Coronary artery (tissue), 2 donors: ENCODE results near the gene AGBL1.

Source experiments
- DNase-seq: peaks from one replicate; pipeline ENCODE4 v3.0.0-alpha.2; 2017; ENCODE audit warnings: low spot score
- H3K27ac ChIP-seq, 2 donors: fragments of 200-600 bp; sonication (generic); one replicate each; pipeline ENCODE4 v1.5.1; 2016 to 2019
- H3K4me3 ChIP-seq: fragments of 200-600 bp; sonication (generic); 2 replicates; pipeline ENCODE4 v1.5.1; 2016; ENCODE audit warnings: mild to moderate bottlenecking, moderate library complexity
- TF ChIP-seq, protein P1 (sequence below): fragments of 200-600 bp; sonication (generic); IDR thresholded peaks from one replicate; pipeline ENCODE4 v1.5.1; 2019; ENCODE audit warnings: antibody characterized with exemption

AGBL1 gene

DNA sequence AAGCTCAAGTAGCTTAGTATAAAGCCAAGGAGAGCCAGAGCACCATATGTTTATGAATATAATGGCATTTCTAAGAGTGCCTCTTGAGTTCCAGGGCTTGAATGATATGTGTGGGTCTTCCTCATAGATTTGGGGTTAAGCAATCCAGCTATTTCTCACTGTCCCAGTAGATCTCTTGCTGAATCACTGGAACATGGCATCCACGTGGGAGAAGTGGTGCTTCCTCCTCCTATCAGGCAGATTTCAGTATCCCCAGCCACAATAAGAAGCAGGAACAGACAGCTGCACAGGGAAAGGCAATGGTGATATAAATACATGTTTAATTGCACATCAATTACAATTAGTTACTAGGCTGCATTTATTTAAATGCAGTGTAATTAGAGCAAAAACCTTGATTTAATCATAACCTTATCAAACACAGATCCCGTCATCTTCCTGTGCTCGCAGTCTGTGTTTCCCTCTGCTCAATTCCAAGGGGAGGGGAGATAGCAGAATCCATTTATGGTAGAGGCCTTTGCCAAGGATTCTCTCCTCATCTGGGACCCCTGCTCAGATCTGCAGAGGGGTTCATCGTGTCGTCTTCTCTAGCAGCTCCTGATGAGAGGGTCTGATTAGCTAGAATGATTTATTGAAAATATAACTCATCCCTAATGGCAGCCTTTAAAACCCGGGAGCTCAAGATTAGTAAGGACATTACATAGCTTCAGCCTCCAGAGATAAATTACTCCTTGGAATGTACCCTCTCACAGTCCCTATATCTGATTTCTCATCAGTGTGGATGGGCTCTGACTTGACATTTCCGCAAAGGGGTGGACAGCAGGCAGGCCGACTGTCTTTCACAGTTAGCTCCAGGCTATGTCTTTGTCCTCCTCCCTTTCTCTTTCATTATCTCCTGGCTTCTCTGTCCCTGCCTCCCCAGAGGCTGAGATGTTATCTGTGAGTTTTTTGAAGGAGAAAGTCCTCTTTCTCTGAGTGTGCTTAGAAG, 775.9 kb downstream of the AGBL1 start:
- Histone ChIP-seq H3K4me3 (no peak overlapping the region), H3K27ac (no peak overlapping the region)
- DNase-seq = no peak
- TF ChIP-seq, protein P1, sequence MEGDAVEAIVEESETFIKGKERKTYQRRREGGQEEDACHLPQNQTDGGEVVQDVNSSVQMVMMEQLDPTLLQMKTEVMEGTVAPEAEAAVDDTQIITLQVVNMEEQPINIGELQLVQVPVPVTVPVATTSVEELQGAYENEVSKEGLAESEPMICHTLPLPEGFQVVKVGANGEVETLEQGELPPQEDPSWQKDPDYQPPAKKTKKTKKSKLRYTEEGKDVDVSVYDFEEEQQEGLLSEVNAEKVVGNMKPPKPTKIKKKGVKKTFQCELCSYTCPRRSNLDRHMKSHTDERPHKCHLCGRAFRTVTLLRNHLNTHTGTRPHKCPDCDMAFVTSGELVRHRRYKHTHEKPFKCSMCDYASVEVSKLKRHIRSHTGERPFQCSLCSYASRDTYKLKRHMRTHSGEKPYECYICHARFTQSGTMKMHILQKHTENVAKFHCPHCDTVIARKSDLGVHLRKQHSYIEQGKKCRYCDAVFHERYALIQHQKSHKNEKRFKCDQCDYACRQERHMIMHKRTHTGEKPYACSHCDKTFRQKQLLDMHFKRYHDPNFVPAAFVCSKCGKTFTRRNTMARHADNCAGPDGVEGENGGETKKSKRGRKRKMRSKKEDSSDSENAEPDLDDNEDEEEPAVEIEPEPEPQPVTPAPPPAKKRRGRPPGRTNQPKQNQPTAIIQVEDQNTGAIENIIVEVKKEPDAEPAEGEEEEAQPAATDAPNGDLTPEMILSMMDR = no peak

DNA sequence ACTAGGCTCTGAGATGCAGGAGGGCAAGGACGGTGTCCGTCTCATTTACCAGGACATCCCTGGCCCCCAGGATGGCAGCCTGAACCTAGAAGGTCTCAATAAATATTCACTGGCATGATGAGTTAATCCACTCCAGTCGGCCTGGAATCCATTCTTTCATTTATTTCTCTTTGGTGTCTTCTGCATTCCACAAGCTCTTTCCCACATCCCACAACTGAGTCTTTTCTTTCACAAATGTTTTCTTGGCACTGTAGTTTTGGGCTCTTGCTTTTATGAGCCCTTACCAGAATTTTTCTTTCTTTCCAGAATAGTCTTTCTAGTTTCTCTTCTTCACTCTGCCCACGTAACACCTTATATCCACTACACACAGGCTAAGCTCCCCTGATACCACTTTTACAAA, 778.0 kb downstream of the AGBL1 start:
- no peak for DNase-seq
- H3K4me3 ChIP-seq = no peak overlapping the region
- no peak overlapping the region for H3K27ac ChIP-seq
- TF ChIP-seq, protein P1 = no peak

DNA sequence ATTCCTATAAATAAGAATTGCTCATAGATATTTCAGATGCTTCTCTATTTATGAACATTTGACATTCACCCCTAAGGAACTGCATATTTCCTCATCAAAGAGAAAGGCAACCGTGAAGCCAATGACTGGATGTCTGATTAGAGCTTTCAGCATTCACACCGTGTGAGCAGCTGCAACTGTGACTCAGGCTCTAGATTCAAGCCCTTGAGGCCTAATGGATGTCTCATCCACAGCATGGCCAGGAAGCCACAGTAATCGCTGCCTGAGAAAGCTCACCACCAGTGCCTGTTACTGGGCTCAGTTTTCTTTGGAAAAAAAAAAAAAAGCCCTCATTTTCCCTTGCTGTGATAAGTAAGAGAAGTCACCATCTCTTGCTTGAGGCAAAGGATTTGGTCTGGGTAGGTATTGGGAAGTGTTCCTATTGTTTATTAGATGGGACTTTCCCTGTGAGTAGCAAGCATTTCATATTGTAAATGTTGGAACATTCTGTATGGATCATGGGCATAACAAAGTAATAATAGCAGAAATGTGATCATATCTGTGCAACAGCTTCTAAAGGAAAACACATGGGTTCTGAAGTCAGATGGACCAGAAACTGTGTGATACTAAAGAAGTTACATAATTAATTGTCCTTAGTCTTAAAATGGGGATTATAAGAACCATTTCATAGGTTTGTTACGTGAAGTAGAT, 783.7 kb downstream of the AGBL1 start:
- DNase-seq = no peak
- TF ChIP-seq, protein P1 = no peak
- Histone ChIP-seq H3K27ac (no peak overlapping the region), H3K4me3 (no peak overlapping the region)

DNA sequence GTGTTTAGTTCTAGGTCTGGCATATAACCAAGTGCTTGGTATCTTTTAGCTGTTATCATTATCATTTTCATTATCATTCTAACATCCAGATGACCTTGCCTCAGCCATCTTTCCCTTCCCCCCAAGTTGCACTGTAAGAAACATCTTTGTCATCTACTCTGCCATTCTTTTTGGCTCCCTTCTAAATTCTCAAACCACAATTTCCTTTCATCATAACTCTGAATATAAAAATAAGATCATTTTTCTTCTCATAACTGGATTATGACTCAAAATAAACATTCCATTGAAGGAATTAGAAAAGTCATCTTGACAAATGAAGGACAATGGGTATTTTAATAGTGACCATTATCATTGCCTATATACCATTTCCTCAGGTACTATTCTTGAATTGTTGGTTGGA, 786.2 kb downstream of the AGBL1 start:
- no peak overlapping the region for H3K4me3 ChIP-seq
- TF ChIP-seq, protein P1 = no peak
- no peak for DNase-seq
- no peak overlapping the region for H3K27ac ChIP-seq

DNA sequence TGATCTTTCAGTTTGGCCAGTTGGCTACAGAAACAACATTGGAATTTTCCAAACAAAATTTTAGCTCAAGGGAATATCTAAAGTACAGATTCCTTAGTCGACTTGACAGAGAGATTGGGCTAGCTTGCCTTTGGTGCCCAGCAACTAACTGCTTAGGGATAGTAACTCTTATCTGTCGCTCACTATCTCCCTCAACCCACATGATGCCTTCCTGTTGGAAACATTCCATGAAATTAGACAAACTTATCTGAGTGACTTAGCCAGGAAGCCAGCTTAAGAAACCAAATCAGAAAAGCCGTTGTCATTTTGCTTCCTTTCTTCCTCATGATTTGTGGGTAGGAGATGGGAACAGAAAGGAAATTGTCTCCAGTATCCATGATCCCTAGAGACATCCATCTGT, 791.2 kb downstream of the AGBL1 start:
- Histone ChIP-seq H3K27ac (no peak overlapping the region), H3K4me3 (no peak overlapping the region)
- no peak for DNase-seq
- TF ChIP-seq, protein P1 = no peak

DNA sequence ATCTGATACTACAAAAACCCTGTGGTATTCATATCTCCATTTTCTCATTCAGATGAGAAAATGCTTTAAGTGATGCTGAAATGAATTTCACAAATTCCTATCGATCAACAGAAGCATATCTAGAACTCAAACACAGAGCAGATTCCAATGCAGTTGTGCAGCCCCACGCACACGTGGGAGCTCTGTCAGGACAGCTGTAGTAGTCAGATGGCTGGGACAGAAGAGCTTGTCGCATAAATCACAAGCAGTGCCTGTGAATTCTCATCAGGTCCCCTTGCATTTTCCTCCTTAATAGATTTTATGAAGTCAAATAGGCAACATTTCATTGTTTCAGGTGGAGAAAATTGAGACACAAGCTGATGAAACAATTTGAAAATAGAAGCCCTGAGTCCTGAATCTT, 792.3 kb downstream of the AGBL1 start:
- Histone ChIP-seq H3K4me3 (no peak overlapping the region), H3K27ac (no peak overlapping the region)
- no peak for DNase-seq
- TF ChIP-seq, protein P1 = no peak
